Muscle layer of colon (tissue), 2 donors: ENCODE data around the gene SLC4A2.

Experiments used
- H3K27ac ChIP-seq: one replicate; pipeline ENCODE4 v1.7.0; 2013; ENCODE audit warnings: low read depth, mild to moderate bottlenecking, low read length, moderate library complexity
- H3K27me3 ChIP-seq, 2 donors: one replicate each; pipeline ENCODE4 v1.7.0; 2013; ENCODE audit warnings: low read length in 2 of 2, mild to moderate bottlenecking in 2 of 2; ENCODE audit not compliant: insufficient read depth in 2 of 2, control insufficient read depth in 1 of 2
- H3K36me3 ChIP-seq: one replicate; pipeline ENCODE4 v1.7.0; 2013; ENCODE audit warnings: mild to moderate bottlenecking, low read length; ENCODE audit not compliant: insufficient read depth
- H3K4me1 ChIP-seq: one replicate; pipeline ENCODE4 v1.7.0; 2013; ENCODE audit warnings: mild to moderate bottlenecking, low read length; ENCODE audit not compliant: insufficient read depth
- H3K4me3 ChIP-seq, 2 donors: one replicate each; pipeline ENCODE4 v1.7.0; 2013; ENCODE audit warnings: low read length in 2 of 2, low read depth in 1 of 2, mild to moderate bottlenecking in 1 of 2, moderate library complexity in 1 of 2
- H3K9ac ChIP-seq: one replicate; pipeline ENCODE4 v1.7.0; 2013; ENCODE audit warnings: low read length
- H3K9me3 ChIP-seq: one replicate; pipeline ENCODE4 v1.7.0; 2013; ENCODE audit warnings: mild to moderate bottlenecking, low read length
- donor health status: abdominal sarcoma.
- donor health status: Adenocarcinoma of cecum.

Gene SLC4A2

DNA sequence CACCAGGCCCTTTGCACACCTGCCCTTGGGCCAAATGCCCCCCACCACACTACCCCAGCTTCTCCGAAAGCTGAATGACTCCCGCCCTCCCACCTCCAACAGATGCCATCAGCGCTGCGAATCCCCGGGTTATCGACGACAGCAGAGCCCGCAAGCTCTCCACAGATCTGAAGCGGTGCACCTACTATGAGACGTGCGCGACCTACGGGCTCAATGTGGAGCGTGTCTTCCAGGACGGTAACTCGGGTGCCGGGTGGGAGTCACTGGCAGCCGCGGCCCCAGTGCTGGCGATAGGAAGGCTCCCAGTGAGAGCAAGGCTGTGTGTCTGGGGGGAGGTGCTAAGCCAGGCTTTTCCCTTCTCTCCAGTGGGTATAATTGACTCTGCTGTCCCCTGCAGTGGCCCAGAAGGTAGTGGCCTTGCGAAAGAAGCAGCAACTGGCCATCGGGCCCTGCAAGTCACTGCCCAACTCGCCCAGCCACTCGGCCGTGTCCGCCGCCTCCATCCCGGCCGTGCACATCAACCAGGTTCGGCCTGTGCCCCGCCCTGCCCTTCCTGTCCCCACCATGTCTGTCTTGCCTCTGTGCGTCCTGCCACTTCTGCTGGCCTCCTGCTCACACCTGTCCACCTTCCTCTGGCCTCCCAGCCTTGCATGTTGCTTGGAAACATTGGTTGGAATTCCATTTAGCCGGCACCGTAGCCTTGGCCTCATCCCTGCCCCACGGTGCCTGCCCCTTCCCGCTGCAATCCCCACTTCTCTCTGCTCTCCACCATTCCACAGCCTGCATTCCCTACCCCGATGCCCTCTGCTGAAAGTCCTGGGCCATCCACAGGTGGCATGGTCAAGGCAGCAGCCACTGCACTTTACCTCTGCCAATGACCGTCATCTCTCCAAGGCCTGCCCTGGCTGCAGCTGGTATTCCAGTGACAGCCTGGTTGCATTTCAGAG, 59.0 kb downstream of the SLC4A2 start:
- Histone ChIP-seq H3K9ac (no peak overlapping the region), H3K4me3 (no peak overlapping the region), H3K9me3 (no peaks in the 10 kb centered on the region), H3K36me3 (peaks cover 27% of the 10 kb centered on the region), H3K27me3 (no peaks in the 10 kb centered on the region), H3K4me1 (peaks cover 12% of the 10 kb centered on the region), H3K27ac (no peak overlapping the region)

DNA sequence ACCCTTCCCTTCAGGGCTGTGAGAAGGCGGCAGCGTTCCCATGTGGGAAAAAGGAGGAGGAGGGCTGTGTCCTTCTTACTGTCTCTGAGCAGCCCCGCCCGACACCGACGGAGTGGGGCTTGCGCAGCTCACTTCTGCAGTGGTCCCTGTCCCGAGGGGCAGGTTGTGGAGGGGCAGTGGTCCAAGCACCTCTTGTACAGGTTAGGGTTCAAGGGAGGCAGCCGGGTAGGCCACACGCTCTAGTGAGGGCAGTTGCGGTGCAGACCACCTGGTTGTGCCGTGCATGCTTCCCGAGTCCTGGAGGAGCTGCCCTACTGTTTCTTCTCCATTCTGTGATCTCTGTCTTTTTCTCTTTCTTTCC, 59.6 kb downstream of the SLC4A2 start:
- H3K27ac ChIP-seq = no peak overlapping the region
- H3K4me3 ChIP-seq = no peak overlapping the region
- H3K4me1 ChIP-seq = peaks cover 10% of the 10 kb centered on the region
- H3K36me3 ChIP-seq = peaks cover 27% of the 10 kb centered on the region
- H3K27me3 ChIP-seq = no peaks in the 10 kb centered on the region
- H3K9me3 ChIP-seq = no peaks in the 10 kb centered on the region
- no peak overlapping the region for H3K9ac ChIP-seq

DNA sequence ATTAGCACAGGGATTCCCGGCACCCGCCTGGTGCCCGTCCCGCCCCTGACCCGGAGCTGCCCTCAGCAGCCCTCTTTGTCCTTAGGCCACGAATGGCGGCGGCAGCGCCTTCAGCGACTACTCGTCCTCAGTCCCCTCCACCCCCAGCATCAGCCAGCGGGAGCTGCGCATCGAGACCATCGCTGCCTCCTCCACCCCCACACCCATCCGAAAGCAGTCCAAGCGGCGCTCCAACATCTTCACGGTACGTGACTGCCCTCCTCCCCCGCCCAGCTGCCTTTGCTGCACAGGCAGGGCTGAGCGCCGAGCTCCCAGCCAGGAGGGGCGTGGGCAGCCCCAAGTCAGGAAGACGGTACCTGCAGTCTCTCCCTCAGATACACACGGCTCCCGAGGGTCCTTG, 60.5 kb downstream of the SLC4A2 start:
- Histone ChIP-seq H3K36me3 (peaks cover 36% of the 10 kb centered on the region), H3K4me1 (peaks cover 13% of the 10 kb centered on the region), H3K27ac (no peak overlapping the region), H3K4me3 (no peak overlapping the region), H3K9me3 (no peaks in the 10 kb centered on the region), H3K27me3 (no peaks in the 10 kb centered on the region), H3K9ac (no peak overlapping the region)

DNA sequence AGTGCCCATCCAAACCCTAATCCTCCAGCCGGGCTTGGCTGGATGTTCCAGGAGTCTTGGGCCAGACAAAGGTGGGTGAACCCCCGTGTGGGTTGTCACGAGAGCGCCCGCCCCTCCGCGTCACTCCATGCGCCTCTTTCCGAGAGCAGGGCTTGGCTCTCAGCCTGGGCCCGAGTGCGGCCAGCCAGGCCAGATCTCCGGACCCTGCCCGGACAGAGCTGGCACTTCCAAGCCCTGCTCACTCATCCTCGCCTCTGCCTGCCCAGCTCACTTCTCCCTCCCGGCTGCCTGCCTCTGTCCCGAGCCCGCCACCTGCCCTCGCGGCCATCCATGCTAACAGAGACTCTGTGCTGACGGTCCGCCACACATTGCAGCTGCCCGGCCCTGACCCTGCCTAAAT, 61.5 kb downstream of the SLC4A2 start:
- Histone ChIP-seq H3K36me3 (peaks cover 37% of the 10 kb centered on the region), H3K9me3 (no peaks in the 10 kb centered on the region), H3K4me3 (no peak overlapping the region), H3K4me1 (peaks cover 17% of the 10 kb centered on the region), H3K27me3 (no peaks in the 10 kb centered on the region), H3K9ac (no peak overlapping the region), H3K27ac (no peak overlapping the region)

DNA sequence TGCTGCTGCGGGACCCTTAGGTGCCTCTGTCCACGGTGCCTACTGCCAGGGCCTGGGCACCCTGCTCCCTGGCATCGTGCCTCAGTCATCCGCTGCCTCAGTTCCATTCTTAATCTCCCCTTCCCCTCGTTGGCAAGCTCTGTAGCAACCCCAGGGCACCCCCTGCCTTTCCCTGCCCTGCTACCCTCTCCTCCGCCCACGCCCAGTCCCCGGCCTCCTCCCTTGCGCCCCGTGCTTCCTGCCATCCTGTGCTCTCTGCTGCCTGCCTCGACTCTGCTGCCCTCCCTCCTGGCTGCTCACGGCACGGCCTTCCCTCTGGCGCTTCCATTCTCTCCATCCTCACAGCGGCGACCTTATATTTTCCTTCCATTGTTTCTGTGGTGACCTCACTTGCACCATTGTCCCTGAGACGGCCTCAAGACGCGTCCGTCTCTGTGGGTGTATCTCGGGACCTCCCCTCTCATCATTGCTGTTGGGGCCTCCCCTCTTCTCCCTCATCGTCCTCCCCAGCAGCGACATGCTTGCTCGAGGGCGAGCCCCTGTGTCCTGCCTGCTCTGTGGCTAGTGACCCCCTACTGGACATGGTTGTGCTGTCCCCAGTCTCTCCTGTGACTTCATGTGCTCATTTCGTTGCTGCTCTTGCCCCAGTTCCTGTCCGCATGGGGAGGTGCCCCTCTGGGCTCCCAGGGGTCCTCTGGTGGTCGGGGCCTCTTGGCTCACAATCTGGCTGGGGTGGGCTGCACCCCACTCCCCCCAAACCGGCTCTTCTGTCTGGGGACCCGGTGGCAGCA, 62.2 kb downstream of the SLC4A2 start:
- Histone ChIP-seq H3K9me3 (no peaks in the 10 kb centered on the region), H3K4me3 (no peak overlapping the region), H3K36me3 (peaks cover 37% of the 10 kb centered on the region), H3K4me1 (peaks cover 17% of the 10 kb centered on the region), H3K27me3 (no peaks in the 10 kb centered on the region), H3K27ac (no peak overlapping the region), H3K9ac (no peak overlapping the region)

DNA sequence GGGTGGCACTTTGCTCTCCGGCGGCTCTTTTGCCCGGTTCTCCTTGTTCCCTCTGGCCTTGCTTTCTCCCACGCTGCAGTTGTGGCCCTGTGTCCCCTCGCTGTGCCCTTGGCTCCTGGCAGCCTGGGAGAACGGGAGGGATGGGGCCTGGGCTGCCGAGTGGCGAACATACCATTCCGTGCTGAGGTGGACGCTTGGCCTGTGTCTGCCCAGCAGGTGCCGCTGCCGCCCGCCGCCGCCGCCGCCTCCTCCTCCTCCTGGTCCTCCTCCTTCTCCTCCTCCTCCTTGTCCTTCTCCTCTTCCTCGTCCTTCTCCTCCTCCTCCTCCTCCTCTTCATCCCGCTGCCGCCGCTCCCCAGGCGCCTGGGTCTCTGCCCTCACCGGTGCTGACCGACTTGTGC, 62.9 kb downstream of the SLC4A2 start:
- Histone ChIP-seq H3K27ac (no peak overlapping the region), H3K4me1 (peaks cover 17% of the 10 kb centered on the region), H3K9me3 (no peaks in the 10 kb centered on the region), H3K27me3 (no peaks in the 10 kb centered on the region), H3K4me3 (no peak overlapping the region), H3K36me3 (peaks cover 37% of the 10 kb centered on the region), H3K9ac (no peak overlapping the region)

DNA sequence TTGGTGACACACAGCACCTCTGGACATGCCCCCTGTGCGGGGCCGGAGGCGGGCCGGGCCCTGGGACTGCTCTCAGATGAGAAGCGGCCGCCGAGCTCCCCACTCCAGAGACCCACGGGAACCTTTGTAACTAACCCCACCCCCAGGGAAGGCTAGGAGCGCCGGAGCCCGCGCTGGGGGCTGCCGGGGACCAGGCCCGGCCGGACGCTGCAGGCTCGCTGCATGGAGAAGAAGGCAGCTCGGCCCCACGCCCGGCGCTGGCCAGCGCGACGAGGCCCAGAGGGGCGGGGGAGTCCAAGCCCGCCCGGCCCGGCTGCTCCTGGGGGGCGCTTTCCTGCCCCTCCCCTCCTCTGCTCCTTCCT, 63.4 kb downstream of the SLC4A2 start:
- no peak overlapping the region for H3K4me3 ChIP-seq
- H3K4me1 ChIP-seq = peaks cover 17% of the 10 kb centered on the region
- peaks cover 37% of the 10 kb centered on the region for H3K36me3 ChIP-seq
- H3K27me3 ChIP-seq = no peaks in the 10 kb centered on the region
- H3K27ac ChIP-seq = no peak overlapping the region
- no peaks in the 10 kb centered on the region for H3K9me3 ChIP-seq
- H3K9ac ChIP-seq = no peak overlapping the region

DNA sequence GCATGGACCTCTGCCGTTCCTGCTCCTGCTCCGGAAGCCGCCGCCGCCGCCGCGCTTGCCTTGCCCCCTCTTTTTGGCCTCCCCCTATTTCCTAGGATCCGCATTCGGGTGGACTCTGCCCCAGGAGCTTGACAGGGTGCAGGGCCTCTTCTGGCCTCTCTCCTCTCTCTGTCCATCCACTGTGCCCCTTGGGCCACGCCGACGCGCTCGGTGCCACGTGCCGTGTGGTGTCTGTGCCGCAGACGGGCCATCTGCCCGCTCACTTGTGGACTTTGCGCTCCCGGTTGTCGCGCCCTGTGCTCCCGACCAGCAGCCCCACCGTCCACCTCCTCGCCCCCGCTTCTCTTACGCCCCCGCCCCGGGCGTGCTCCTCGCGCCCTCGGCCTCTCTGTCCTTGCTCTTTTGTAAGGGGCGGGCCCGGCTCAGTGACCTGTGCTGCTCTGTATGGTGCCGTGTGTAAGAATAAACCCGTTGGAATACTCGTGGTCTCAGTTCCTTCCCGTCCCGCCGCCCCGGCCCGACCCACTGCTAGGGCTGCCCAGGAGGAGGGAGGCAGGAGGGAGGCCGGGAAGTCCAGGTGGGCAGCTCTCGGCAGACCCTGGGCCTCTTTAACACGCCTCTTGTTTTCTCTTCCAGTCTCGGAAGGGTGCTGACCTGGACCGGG, 63.9 kb downstream of the SLC4A2 start:
- H3K4me1 ChIP-seq = peaks cover 17% of the 10 kb centered on the region
- no peaks in the 10 kb centered on the region for H3K9me3 ChIP-seq
- H3K27me3 ChIP-seq = no peaks in the 10 kb centered on the region
- no peak overlapping the region for H3K4me3 ChIP-seq
- no peak overlapping the region for H3K9ac ChIP-seq
- no peak overlapping the region for H3K27ac ChIP-seq
- H3K36me3 ChIP-seq = peaks cover 40% of the 10 kb centered on the region

DNA sequence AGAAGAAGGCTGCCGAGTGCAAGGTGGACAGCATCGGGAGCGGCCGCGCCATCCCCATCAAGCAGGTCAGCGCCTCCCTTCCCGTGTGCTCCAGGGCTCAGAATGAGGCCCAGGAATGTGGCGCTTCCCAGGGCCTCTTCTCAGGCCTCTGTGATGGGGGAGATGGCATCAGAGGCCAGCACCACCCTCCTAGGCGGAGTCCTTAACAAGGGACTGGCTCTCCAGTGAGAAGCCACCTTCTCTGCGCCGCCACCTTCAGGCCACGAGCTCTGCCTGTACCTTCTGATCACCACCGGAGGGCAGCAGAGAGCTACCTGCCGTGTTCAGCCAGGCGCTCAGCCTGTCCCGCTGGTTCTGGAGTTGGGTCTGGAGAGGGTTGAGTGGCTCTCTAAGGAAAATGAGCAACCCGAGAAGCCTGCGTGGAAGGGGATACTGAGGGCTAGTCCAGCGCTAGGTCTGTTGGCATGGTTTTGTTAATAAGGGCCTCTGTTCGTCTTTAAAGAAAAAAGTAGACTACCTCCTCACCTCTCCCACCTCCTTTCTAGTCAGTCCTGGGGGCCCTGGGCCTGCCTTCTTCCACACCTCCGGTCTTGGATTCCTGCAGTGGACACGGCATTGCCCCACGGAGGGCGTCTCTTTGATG, 64.6 kb downstream of the SLC4A2 start:
- Histone ChIP-seq H3K27ac (no peak overlapping the region), H3K36me3 (peaks cover 42% of the 10 kb centered on the region)

DNA sequence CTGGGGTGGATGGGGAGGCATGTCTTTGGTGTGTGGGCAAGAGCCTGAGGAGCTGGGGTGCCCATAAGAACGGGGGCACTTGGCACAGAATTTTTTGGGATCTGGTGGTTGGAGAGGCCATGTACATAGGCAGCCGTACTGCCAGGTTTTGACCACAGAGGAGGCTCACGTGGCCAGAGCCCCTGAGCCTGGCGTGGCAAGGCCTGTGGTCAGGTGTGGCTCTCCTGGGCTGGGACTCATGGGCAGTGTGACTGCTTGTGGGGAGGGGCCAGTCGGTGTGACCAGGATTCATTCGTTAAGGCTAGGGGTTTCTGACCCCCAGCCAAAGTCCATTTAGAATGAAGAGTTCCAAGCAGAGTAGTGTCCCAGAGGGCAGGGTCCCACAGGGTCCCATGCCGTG, 65.1 kb downstream of the SLC4A2 start:
- Histone ChIP-seq H3K4me1 (peaks cover 17% of the 10 kb centered on the region), H3K27ac (no peak overlapping the region), H3K4me3 (no peak overlapping the region), H3K9me3 (no peaks in the 10 kb centered on the region), H3K9ac (no peak overlapping the region), H3K36me3 (peaks cover 40% of the 10 kb centered on the region), H3K27me3 (no peaks in the 10 kb centered on the region)

More for the DNA sequence above, 64.6 kb downstream of the SLC4A2 start:
- Histone ChIP-seq H3K27me3 (no peaks in the 10 kb centered on the region), H3K9me3 (no peaks in the 10 kb centered on the region), H3K4me1 (peaks cover 17% of the 10 kb centered on the region), H3K9ac (no peak overlapping the region), H3K4me3 (no peak overlapping the region)

DNA sequence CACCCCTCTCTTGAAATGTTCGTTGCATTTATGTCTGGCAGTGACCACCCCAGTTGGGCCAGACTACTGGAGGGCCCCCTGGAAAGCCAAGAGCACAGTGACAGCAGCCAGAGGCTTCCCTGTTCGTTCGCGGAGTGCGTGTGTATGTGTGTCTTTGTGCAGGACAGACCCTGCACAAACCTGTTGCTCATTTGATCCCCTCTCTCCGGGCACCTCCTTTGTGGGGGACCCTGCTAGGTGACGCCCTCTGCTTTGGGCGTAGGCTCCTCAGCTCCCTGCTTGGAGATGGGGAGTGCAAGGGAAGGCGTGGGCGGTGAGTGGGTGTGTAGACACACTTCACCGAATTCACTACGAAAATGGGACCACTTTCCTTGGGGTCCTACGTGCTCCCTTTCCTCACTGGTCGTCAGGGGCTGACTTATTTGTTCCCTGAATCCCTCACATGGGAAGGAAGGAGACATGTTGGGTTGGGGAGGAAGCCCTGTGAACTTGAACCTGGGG, 65.6 kb downstream of the SLC4A2 start:
- H3K27ac ChIP-seq = no peak overlapping the region
- no peaks in the 10 kb centered on the region for H3K27me3 ChIP-seq
- H3K36me3 ChIP-seq = peaks cover 39% of the 10 kb centered on the region
- peak overlapping the region in 1 of 2 donors; percentile 49 for H3K4me3 ChIP-seq
- no peaks in the 10 kb centered on the region for H3K9me3 ChIP-seq
- H3K9ac ChIP-seq = no peak overlapping the region
- peaks cover 17% of the 10 kb centered on the region for H3K4me1 ChIP-seq
